ENCODE measurements around the gene MAST2.
"Not testable (repeated sequence)": the region's sequence is repeated elsewhere in the genome, so short reads cannot be mapped to it uniquely, and the experiment has no call there.

The MAST2 gene

DNA sequence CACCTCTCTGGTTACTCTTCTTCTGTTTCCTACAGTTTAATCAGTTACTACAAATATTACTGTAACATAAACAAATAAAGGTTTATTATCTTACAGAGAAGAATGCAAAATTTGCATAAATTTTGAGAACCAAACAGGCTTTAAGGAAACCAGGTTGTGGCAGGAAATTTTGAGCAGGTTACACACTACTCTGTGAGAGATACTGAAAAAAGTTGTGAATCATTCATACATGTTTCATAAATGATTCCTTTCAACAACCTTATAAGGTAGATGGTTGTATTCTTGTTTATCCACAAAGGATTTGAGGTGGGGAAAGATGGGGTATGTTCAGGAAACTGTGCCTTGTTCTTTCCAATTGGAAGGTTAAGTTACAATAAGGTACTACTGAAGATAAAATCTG lies 58.6 kb downstream of the MAST2 start:
- DNase-seq, result no peak

GRCh38 chr1:45863218-45863617 lies 59.8 kb downstream of the MAST2 start:
- DNase-seq, result peak; percentile 65

DNA sequence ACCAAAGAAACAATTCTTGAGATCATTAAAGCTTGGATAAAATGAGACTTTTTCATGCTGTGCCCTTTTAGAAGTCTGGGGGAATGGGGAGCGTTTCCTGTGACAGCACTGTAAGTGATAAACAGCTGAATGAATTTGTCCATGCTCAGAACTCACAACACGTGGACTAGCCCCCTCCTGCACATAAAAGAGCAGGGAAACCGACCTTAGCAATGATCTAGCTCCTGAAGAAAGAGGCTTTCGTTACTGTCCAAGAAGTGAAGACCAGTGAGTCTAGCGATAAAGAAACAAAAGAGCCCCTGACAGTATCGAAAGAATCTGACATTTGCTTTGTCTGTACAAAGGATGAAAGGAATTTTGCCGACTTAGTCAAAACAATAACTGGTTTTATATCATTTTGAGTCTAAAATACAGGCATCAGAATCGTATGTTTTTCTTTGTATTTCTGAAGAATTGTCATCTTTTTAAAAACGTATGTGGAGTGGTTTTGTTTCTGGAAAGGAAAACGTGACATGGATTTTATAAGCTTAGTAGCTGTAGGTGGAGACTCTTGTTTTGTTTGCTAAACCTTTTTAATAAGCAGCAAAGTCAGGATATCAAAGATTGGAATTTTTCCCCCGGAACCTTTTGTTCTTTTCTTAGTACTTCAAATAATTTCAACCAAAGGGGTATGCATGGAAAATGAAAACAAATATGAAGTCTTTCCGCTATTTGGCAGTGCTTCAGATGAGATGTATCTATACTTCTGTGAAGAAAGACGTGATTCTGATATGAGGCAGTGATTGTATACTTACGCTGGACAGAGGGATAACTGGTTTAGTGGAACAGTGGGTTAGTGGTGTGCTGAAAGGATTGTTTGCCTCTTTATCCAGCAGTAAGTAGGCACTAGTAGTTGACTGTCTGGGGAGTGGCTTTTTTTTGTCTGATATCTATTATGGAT lies 61.0 kb downstream of the MAST2 start:
- no peak for DNase-seq

- no peak for DNase-seq
Observed at GRCh38 chr1:45867697-45868348, 64.4 kb downstream of the MAST2 start.

DNA sequence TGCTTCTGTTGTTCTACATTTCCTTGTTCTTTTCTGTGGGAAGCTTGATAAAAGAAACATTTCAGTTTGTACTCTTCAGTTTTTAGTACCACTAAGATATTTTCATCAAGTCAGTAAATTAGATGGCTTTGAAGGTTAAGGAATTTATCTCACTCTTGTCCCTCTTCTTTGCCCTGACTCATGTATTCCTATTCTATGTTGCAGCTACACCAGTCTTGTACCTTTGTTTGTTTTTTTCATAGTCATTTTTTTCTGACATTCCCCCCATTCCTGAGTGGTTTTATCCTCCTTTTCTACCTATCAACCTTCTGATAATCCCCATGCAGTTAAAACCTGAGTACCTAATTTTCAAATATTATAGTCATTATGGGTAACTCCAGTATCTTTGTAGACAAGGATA lies 65.4 kb downstream of the MAST2 start:
- no peak for DNase-seq

- DNase-seq, result no peak
Observed at GRCh38 chr1:45870500-45870899, 67.1 kb downstream of the MAST2 start.

- not testable (repeated sequence) for DNase-seq
Observed at GRCh38 chr1:45872173-45872801, 68.9 kb downstream of the MAST2 start.

- DNase-seq, result no peak
Observed at GRCh38 chr1:45876000-45876617, 72.7 kb downstream of the MAST2 start.

DNA sequence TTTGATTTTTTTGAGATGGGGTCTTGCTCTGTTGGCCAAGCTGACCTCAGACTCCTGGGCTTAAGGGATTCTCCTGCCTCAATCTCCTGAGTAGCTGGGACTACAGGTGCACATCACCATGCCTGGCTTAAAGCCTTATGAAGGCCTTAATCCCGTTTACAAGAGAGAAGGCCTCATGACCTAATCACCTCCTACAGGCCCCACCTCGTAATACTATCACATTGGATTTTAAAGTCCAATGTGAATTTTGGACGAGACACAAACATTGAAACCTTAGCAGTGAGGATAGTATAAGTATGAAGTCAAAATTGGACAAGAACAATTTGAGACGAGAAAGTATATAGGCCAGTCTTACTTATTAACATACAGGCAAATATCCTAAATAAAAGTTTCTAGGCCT lies 73.9 kb downstream of the MAST2 start:
- no peak for DNase-seq

DNA sequence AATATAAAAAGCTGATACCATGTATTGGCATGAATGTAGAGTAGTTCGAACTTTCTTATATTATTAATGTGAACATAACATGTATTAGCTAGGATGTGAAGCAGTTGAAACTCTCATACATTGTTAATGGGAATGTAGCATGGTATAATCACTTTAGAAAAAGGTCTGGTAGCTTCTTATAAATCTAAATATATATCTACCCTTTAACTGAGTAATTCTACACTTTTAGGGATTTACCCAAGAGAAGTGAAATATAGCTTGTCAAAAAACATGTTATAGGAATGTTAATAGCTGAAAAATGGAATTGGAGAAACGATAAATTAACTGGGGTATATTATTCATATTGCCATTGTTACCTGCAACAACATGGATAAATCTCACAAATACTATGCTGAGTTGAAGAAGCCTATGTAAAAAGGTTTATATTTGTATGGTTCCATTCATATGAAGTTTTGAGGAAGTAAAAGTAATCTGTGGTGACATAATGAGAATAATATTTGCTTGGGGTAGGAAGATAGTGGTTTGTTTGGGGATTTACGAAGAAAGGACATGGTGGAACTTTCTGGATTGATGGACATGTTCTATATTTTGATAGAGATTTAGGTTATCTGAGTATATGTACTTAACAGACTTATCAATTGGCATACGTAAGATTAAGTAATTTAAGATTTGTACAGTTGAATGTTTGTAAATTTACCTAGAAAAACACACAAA lies 76.6 kb downstream of the MAST2 start:
- DNase-seq, result no peak

- DNase-seq, result no peak
Observed at GRCh38 chr1:45880930-45881329, 77.5 kb downstream of the MAST2 start.

DNA sequence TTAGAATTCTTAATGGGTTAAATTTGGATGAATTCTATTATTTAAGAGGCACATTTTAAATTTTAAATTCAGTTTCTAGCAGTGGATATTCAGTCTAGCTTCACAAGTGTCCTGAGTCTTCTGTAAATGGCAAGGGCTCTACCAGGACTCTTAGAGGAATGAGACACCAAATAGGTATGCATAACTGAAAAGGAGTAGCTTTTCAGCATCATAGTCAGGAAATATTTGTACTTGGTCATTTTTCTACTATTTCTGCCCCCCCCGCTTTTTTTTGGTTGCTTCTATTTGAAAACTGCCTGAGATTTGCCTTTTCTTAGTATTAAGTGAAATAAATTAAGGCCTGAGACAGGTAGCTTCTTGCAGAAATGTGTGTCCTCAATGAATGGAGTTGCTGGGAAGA lies 80.2 kb downstream of the MAST2 start:
- DNase-seq, result no peak

GRCh38 chr1:45884700-45885099 lies 81.3 kb downstream of the MAST2 start:
- DNase-seq, result no peak

- DNase-seq, result no peak
Observed at GRCh38 chr1:45886229-45886628, 82.8 kb downstream of the MAST2 start.

GRCh38 chr1:45887156-45887842 lies 83.9 kb downstream of the MAST2 start:
- no peak for DNase-seq

GRCh38 chr1:45890078-45890477 lies 86.7 kb downstream of the MAST2 start:
- no peak for DNase-seq

DNA sequence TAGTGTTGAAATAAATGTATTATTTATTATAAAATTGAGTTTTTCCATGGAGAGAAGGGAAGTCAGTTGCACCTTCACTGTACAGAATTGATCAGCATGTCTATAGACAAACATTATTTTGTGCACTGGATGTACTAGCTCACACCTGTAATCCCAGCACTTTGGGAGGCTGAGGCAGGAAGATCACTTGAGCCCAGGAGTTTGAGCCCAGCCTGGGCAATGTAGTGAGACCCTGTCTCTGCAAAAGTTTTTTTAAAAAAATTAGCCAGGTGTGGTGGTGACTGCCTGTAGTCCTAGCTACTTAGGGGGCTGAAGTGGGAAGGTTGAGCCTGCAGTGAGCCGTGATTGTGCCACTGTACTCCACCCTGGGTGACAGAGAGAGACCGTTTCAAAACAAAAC lies 87.7 kb downstream of the MAST2 start:
- DNase-seq, result no peak

GRCh38 chr1:45892068-45892785 lies 88.8 kb downstream of the MAST2 start:
- no peak for DNase-seq

GRCh38 chr1:45894331-45894730 lies 90.9 kb downstream of the MAST2 start:
- DNase-seq, result no peak

- no peak for DNase-seq
Observed at GRCh38 chr1:45894921-45895320, 91.5 kb downstream of the MAST2 start.

DNA sequence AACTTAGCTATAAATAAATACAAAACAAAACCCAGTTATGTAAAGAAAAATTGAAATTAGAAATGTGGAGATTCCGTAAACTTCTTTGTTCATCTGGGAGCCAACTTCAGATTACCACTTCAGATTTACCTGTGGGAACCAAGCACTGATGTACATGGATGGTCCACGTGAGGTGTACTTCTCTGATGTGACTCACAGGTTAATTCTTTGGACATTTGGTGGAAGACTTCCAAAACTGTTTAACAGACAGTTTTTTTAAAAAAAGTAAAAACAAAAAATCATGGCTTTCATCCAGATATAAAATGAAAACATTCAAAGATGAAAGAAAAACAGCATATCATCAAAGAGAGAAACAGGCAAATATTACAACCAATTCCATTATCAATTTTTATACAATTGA lies 92.0 kb downstream of the MAST2 start:
- DNase-seq, result no peak

All from DMS 273 treated with DMSO at 0.1 percent for 48 hours (cell line).